ENCODE data around the gene NRXN3. TPM values are rescaled to one million over a fixed set of nuclear protein-coding genes. Genes with fewer than 3 reads are reported as not detected.

The NRXN3 gene
- polyA plus RNA-seq, 1 experiment: 7.0 TPM

- Histone ChIP-seq H3K27me3 (ENCODE audit: control insufficient read depth, insufficient read depth, low read length) (no peaks in the 10 kb centered on the region), H3K4me3 (ENCODE audit: low read depth, low read length) (no peak overlapping the region), H3K36me3 (ENCODE audit: control insufficient read depth, insufficient read depth, low read length) (no peaks in the 10 kb centered on the region)
- TF ChIP-seq, protein P1, sequence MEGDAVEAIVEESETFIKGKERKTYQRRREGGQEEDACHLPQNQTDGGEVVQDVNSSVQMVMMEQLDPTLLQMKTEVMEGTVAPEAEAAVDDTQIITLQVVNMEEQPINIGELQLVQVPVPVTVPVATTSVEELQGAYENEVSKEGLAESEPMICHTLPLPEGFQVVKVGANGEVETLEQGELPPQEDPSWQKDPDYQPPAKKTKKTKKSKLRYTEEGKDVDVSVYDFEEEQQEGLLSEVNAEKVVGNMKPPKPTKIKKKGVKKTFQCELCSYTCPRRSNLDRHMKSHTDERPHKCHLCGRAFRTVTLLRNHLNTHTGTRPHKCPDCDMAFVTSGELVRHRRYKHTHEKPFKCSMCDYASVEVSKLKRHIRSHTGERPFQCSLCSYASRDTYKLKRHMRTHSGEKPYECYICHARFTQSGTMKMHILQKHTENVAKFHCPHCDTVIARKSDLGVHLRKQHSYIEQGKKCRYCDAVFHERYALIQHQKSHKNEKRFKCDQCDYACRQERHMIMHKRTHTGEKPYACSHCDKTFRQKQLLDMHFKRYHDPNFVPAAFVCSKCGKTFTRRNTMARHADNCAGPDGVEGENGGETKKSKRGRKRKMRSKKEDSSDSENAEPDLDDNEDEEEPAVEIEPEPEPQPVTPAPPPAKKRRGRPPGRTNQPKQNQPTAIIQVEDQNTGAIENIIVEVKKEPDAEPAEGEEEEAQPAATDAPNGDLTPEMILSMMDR (IDR thresholded peaks at IDR 0.05; ENCODE audit: insufficient read depth, low read depth, low read length): no peak
- ChIA-PET CTCF (no interaction called here), POLR2A (no interaction called here)
- no peak for DNase-seq (ENCODE audit: low read depth)
Observed at GRCh38 chr14:79413734-79414428, 1243.7 kb downstream of the NRXN3 start.

DNA sequence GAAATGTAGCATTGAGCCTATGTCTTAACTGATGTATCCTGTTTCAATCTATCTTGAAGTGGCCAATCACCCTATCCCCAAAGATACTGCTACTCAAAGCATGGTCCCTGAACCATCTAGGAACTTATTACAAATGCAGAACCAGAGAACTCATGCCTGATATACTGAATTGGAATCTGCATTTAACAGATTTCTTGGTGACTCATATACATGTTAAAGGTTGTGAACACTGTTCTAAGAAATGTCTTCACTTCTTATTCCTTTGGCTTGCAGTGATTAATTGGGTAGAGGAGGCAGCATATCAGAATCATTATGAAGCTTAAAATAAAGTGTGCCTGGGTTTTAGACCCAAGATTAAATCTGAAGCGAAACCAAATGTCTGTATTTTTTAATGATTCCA is 1245.6 kb downstream of the NRXN3 start:
- TF ChIP-seq, protein P1 (IDR thresholded peaks at IDR 0.05; ENCODE audit: insufficient read depth, low read depth, low read length): no peak
- no peaks in the 10 kb centered on the region for H3K27me3 ChIP-seq (ENCODE audit: control insufficient read depth, insufficient read depth, low read length)
- CTCF ChIA-PET: no interaction called here
- POLR2A ChIA-PET: no interaction called here
- no peak for DNase-seq (ENCODE audit: low read depth)
- no peak overlapping the region for H3K4me3 ChIP-seq (ENCODE audit: low read depth, low read length)
- H3K36me3 ChIP-seq (ENCODE audit: control insufficient read depth, insufficient read depth, low read length): no peaks in the 10 kb centered on the region

DNA sequence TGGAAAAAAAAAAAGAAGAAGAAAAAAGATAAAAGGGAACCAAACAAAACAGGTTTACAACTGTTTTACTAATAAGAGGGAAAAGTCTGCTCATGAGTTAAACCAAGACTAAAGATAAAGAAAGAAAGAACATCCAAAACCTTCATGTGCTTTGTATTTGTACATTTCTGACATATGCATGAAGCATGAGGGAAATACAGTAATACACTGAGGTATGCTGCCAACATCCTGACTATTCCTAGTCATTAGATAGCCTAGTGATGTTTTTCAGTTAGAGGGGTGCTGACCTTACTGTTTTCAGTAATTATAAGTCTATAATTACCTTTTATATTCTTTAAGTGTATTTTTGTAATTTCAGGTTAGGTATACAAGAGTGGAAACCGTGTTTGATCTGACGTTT is 1247.8 kb downstream of the NRXN3 start:
- CTCF ChIA-PET: interaction anchor here (0.7 to 2.1 kb wide), 2 partner anchors 10 to 66 kb away, joined by 3 to 6 read pairs; no protein-coding TSS in a partner anchor
- TF ChIP-seq, protein P1 (IDR thresholded peaks at IDR 0.05; ENCODE audit: insufficient read depth, low read depth, low read length): no peak

GRCh38 chr14:79418649-79419415 is 1248.7 kb downstream of the NRXN3 start:
- no peak overlapping the region for H3K4me3 ChIP-seq (ENCODE audit: low read depth, low read length)
- ChIA-PET POLR2A (no interaction called here), CTCF (interaction anchor here (0.7 to 2.1 kb wide), 2 partner anchors 11 to 67 kb away, joined by 3 to 6 read pairs; no protein-coding TSS in a partner anchor)
- no peaks in the 10 kb centered on the region for H3K27me3 ChIP-seq (ENCODE audit: control insufficient read depth, insufficient read depth, low read length)
- no peaks in the 10 kb centered on the region for H3K36me3 ChIP-seq (ENCODE audit: control insufficient read depth, insufficient read depth, low read length)
- DNase-seq (ENCODE audit: low read depth): no peak
- TF ChIP-seq, protein P1 (IDR thresholded peaks at IDR 0.05; ENCODE audit: insufficient read depth, low read depth, low read length): no peak

More for the DNA sequence above, 1247.8 kb downstream of the NRXN3 start:
- no peak for DNase-seq (ENCODE audit: low read depth)
- H3K27me3 ChIP-seq (ENCODE audit: control insufficient read depth, insufficient read depth, low read length): no peaks in the 10 kb centered on the region
- no peaks in the 10 kb centered on the region for H3K36me3 ChIP-seq (ENCODE audit: control insufficient read depth, insufficient read depth, low read length)
- H3K4me3 ChIP-seq (ENCODE audit: low read depth, low read length): no peak overlapping the region
- POLR2A ChIA-PET: no interaction called here

DNA sequence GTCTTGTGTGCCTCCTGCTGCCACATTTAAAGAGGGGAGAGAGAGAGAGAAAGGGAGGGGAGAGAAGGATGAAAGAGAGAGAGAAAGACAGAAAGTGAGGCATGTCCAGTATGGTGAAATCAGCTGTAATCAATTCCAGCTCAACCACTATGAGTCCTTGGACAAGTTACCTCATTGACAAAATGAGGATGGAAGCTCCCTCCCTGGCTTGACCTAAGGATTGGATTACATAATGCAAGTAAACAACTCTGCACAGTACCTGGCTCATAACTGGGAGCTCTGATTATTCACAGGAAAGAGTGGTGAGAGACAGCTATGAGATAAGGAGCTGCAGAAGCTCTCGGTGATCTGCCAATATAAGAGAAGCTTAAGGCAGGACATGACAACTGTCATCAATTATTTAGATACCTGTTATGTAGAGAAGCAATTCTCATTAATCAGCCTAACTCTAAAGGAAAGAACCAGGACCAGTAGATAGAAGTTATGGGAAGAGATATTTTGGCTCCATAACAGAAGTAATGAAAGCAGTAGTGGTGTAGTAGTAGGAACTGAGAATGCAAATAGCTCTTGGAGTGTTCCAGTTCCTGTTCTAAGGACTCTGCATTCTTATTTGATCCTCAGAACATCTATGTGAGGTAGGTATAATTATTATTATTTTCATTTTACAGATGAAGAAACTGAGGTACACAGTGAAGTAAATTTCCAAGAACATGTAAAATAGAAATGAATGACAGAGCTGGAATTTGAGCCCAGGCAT is 1249.6 kb downstream of the NRXN3 start:
- no peak for DNase-seq (ENCODE audit: low read depth)
- ChIA-PET CTCF (no interaction called here), POLR2A (no interaction called here)
- no peak overlapping the region for H3K4me3 ChIP-seq (ENCODE audit: low read depth, low read length)
- no peaks in the 10 kb centered on the region for H3K27me3 ChIP-seq (ENCODE audit: control insufficient read depth, insufficient read depth, low read length)
- TF ChIP-seq, protein P1 (IDR thresholded peaks at IDR 0.05; ENCODE audit: insufficient read depth, low read depth, low read length): no peak
- no peaks in the 10 kb centered on the region for H3K36me3 ChIP-seq (ENCODE audit: control insufficient read depth, insufficient read depth, low read length)

Data from BJ (cell line).